Neural progenitor cell (in vitro differentiated cells): ENCODE measurements around the gene OR6N2.

Experiments used
- EZH2 ChIP-seq: fragments of 200-600 bp; sonication (generic); IDR thresholded peaks from 2 replicates; pipeline ENCODE4 v1.6.1; 2017; ENCODE audit warnings: antibody characterized with exemption, mild to moderate bottlenecking, moderate library complexity
- EZH2phosphoT487 ChIP-seq: fragments of 200-600 bp; sonication (generic); IDR thresholded peaks from 2 replicates; pipeline ENCODE4 v1.6.1; 2017; ENCODE audit warnings: antibody characterized with exemption
- TF ChIP-seq, protein P1 (sequence below): fragments of 200-600 bp; sonication (generic); IDR thresholded peaks from 2 replicates; pipeline ENCODE4 v1.5.1; 2017; ENCODE audit warnings: antibody characterized with exemption, mild to moderate bottlenecking

DNA sequence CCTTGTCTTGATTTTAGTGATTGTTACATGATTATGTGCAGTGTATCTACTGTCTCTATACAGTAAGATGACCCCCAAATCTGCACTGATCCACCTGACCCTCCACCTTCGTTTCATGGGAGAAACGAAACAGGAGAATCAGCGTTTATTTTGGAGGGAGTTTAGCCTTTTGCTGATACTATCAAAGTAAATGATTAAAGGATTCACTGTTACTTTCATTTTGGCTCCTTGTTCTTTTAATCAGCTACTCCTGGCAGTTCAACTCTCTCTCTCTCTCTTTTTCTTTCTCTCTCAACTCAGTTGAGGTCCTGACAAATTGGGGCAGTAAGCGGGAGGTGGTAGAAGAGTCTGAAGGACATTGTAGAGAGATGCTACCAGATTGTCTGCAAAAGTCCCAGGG, 50.6 kb downstream of the OR6N2 start:
- TF ChIP-seq, protein P1, sequence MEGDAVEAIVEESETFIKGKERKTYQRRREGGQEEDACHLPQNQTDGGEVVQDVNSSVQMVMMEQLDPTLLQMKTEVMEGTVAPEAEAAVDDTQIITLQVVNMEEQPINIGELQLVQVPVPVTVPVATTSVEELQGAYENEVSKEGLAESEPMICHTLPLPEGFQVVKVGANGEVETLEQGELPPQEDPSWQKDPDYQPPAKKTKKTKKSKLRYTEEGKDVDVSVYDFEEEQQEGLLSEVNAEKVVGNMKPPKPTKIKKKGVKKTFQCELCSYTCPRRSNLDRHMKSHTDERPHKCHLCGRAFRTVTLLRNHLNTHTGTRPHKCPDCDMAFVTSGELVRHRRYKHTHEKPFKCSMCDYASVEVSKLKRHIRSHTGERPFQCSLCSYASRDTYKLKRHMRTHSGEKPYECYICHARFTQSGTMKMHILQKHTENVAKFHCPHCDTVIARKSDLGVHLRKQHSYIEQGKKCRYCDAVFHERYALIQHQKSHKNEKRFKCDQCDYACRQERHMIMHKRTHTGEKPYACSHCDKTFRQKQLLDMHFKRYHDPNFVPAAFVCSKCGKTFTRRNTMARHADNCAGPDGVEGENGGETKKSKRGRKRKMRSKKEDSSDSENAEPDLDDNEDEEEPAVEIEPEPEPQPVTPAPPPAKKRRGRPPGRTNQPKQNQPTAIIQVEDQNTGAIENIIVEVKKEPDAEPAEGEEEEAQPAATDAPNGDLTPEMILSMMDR, result no peak
- TF ChIP-seq EZH2 (no peak), EZH2phosphoT487 (no peak)
